Measurements from ENCODE around the gene SEMA4C.

GRCh38 chr2:96813656-96814055 is 56.2 kb downstream of the SEMA4C start:
- TF ChIP-seq CTCF (IDR thresholded peaks at IDR 0.05), result no peak
- TF ChIP-seq ZFX (IDR thresholded peaks at IDR 0.05; ENCODE audit: borderline replicate concordance), result no peak
